GM18867 (cell line): ENCODE results near the gene SLMAP.

ENCODE experiments used
- ATAC-seq: cut with Tn5 transposase; IDR thresholded peaks from one replicate; pipeline ENCODE4 v1.9.1; 2021; ENCODE audit warnings: mild to moderate bottlenecking, moderate library complexity; ENCODE audit not compliant: unreplicated experiment

The SLMAP gene

GRCh38 chr3:57755741-57756527 lies at the start of gene SLMAP:
SLMAP (plus strand) TSS chr3:57756309; CDS start chr3:57757652, 1,343 bp downstream.
- peak; percentile 92 for ATAC-seq

- no peak for ATAC-seq
These were observed 49.6 kb upstream of the SLMAP start for GRCh38 chr3:57706462-57706861.

- no peak for ATAC-seq
These were observed 47.1 kb upstream of the SLMAP start for GRCh38 chr3:57709031-57709430.

GRCh38 chr3:57709559-57709958 lies 46.5 kb upstream of the SLMAP start:
- ATAC-seq: no peak

- ATAC-seq: no peak
These were observed 40.4 kb upstream of the SLMAP start for GRCh38 chr3:57715686-57716085.

GRCh38 chr3:57717205-57717868 lies 38.8 kb upstream of the SLMAP start:
- ATAC-seq: no peak

- no peak for ATAC-seq
These were observed 38.0 kb upstream of the SLMAP start for GRCh38 chr3:57718118-57718517.

GRCh38 chr3:57726397-57726796 lies 29.7 kb upstream of the SLMAP start:
- ATAC-seq: no peak

GRCh38 chr3:57727106-57727505 lies 29.0 kb upstream of the SLMAP start:
- ATAC-seq: no peak

- no peak for ATAC-seq
These were observed 26.6 kb upstream of the SLMAP start for GRCh38 chr3:57729334-57730045.

GRCh38 chr3:57730682-57731081 lies 25.4 kb upstream of the SLMAP start:
- no peak for ATAC-seq

GRCh38 chr3:57731311-57731710 lies 24.8 kb upstream of the SLMAP start:
- ATAC-seq: no peak

GRCh38 chr3:57733790-57734189 lies 22.3 kb upstream of the SLMAP start:
- ATAC-seq: no peak

- no peak for ATAC-seq
These were observed 20.7 kb upstream of the SLMAP start for GRCh38 chr3:57735405-57735804.

GRCh38 chr3:57737840-57738239 lies 18.3 kb upstream of the SLMAP start:
- no peak for ATAC-seq

- ATAC-seq: no peak
These were observed 17.7 kb upstream of the SLMAP start for GRCh38 chr3:57738391-57738790.

GRCh38 chr3:57740027-57740426 lies 16.1 kb upstream of the SLMAP start:
- no peak for ATAC-seq

GRCh38 chr3:57743496-57743895 lies 12.6 kb upstream of the SLMAP start:
- no peak for ATAC-seq

GRCh38 chr3:57745101-57745500 lies 11.0 kb upstream of the SLMAP start:
- ATAC-seq: no peak

- no peak for ATAC-seq
These were observed 9.7 kb upstream of the SLMAP start for GRCh38 chr3:57746156-57747010.

- no peak for ATAC-seq
These were observed 6.6 kb upstream of the SLMAP start for GRCh38 chr3:57749542-57749941.
